HT-29 (cell line): ENCODE measurements around the gene CREBBP. TPM values are rescaled to one million over a fixed set of nuclear protein-coding genes. Genes with fewer than 3 reads are reported as not detected.

Experiments used
- DNase-seq: peaks from one replicate; pipeline ENCODE4 v3.0.0-alpha.2; 2015; ENCODE audit warnings: low spot score
- total RNA-seq: library from RNA; depleted of rRNA; stranded (reverse); fragments of >200 nt; shearing (Covaris generic); gene quantifications from 2 replicates; pipeline ENCODE4 v1.2.3, GENCODE V29; 2014

CREBBP gene
- total RNA-seq, 1 experiment from 2014 or later = 25.8 TPM

DNA sequence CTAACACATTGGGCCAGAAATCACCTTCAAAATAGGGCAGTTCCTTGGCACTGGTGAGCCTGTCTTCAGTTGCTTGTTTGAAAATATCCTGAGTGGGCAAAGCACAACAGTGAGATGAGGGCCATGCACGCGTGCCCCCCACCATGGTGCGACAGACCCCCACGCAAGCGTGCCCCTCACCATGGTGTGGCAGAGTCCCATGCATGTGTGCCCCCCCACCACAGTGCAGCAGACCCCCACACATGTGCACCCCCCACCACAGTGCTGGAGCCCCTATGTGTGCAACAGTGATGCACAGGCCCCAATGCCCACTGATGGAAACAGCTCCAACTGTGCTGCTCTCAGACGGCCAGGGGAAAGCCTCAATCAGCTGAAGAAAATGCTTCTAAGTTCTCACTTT, 144.4 kb downstream of the CREBBP start:
- DNase-seq = no peak

DNA sequence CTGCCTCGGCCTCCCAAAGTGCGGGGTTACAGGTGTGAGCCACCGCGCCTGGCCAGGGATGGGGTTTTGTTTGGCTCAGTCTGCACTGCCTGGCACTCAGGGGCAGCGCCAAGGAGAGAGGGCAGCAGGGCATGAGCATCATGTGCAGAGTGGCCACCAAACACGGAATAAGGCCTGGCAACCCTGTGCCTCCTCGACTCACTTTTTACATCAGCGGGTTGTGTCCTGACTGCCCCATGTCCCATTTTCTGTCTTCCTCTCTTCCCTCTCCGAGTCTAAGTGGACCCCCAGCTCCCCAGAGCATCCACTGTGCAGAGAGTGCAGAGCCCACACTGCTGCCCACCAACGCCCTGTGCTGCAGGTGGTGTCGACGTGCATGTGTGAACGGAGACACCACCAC, 145.0 kb downstream of the CREBBP start:
- no peak for DNase-seq

DNA sequence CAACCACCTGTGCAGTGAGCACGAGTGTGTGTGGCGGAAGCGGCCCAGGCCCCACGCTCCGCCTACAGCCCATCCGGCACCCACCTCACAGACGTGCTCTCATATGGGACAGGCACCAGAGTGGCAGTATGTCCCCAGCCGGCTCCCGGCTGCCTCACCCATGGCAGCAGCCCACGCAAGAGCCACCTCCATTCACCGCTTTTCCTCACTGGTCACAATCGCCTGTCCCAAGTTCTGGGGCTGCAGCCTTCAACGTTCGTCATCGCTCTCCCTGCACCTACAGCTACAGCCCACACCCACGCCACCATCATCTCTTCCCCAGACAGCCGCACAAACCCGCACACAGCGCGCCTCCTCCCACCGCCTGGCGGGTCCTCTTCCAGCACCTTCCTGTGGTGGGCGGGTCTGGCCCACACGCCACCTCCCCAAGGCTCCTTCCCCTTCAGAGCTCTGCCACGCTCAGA, 145.7 kb downstream of the CREBBP start:
- no peak for DNase-seq

DNA sequence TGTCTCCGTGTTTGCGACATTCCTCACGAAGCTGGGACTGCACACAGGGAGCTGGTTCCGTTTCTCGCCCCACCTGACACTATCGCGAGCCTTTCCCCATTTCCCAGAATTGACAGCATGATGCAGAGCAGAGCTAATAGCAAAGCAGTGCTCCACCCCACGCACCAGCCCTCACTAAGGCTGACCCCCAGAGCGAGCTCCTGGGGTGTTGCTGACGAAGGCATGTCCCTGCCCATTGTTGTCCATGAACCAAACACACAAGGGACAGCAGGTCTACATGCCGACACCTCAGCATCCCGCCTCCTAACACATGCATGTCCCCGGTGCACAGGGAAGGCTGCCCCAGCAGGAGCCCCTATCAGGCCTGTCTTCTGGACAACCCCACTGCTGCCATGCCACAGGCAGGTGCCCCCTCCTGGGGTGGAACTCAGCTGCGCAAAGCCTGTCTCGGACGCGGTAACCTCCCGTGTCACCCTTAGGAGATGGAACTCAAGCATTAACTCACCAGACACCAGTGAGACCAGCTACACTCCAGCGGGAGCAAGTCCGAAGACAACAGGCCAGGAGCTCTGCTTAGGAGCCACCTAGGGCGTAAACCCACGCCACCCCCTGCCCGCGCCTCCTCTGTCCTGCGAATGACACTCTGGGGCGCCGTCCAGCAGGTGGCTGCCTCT, 146.3 kb downstream of the CREBBP start:
- no peak for DNase-seq

DNA sequence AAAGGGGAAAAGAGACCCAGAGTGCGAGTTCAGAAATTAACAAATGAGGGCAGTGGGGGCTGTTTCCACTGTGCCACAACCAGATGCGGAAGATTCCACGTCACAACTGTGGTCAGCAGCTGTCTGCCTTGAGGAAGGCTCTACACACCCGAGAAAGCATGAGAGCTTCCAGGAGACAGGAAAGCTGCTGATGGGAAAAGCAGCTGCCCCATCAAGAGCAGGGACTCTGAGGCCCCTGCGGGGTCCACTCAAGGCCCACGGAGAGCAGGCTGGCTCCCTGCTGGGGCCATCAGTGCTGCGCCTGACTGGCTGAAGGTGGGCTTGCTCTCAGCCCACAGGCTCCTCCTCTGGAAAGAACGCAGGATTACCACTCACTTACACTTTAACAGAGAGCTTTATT, 148.3 kb downstream of the CREBBP start:
- no peak for DNase-seq

DNA sequence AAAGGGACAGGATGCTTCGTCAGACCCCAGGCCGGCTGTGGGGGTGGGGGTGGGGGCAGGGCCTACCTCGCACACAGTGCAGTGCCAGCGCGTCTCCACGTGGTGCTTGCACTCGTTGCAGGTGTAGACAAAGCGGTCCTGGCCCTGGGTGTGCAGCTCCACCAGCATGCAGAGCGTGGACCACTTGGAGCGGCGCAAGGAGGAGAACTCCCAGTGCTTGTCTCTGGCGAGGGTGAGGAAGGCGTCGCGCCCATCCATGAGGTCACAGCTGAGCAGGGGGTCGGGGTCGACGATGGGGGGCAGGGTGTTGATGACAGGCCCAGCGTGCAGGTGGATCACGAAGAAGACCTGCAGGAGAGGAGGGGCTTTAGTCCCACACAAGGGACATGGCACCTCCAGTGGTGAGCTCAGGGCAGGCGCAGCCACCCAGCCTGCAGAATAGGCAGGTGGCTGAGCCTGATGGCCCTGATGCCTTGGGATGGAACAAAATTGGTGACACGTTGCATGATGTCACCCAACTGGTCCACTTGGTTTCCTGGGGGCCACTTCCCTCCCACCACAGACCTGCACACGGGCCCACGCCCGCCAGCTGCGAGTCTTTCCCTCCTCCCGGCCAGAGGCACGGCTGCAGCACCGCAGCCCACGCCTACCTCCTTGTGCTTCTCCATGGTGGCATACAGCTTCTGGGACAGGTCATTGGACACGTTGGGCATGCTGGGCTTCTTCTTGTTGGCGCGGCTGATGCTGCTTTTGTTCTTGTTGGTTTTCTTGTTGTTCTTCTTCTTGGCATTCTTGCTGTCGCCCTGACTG, 149.2 kb downstream of the CREBBP start:
- no peak for DNase-seq

DNA sequence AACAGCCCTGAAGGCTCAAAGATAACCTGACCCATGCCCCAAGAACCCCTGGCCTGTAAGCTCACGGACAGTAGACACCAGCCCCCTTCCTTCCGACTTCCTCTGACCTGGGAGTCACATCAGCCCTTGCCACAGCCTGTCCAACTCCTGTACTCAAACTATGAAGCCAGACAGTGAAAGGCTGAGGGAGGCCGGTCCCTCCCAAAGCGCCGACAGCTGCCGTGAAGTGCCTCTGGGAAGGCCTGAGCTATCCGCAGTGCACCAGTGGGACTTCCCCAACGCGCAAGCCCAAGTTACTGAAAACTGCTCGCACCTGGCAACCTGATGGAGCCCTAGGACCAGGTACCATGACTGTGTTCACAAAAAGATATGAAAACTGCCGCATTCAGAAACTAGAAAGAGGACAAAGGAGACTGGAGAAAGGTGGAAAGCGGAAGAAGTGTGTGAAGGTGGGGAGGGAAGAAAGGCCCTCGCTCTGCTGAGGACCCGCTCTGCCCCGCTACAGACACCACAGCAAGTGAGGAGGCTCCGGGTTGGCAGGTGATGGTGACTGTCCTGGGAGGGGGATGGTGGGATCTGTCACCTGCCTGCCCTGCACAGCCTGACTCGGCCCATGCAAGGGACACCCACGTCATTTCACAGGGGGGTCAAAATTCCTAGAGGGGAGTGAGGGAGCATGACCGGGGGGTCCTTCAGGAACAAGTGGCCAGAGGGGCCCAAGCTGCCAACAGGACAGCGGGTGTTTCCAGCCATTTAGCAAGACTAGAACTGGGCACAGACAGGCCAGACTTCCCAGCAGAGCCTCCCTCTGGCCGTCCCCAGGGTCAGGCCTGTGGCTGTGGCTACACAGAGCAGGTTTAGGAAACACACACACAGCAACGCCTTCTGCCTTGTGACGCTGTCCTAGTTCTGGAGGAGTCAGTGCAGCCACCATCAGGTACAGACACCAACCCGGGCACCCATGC, 150.1 kb downstream of the CREBBP start:
- DNase-seq = no peak

DNA sequence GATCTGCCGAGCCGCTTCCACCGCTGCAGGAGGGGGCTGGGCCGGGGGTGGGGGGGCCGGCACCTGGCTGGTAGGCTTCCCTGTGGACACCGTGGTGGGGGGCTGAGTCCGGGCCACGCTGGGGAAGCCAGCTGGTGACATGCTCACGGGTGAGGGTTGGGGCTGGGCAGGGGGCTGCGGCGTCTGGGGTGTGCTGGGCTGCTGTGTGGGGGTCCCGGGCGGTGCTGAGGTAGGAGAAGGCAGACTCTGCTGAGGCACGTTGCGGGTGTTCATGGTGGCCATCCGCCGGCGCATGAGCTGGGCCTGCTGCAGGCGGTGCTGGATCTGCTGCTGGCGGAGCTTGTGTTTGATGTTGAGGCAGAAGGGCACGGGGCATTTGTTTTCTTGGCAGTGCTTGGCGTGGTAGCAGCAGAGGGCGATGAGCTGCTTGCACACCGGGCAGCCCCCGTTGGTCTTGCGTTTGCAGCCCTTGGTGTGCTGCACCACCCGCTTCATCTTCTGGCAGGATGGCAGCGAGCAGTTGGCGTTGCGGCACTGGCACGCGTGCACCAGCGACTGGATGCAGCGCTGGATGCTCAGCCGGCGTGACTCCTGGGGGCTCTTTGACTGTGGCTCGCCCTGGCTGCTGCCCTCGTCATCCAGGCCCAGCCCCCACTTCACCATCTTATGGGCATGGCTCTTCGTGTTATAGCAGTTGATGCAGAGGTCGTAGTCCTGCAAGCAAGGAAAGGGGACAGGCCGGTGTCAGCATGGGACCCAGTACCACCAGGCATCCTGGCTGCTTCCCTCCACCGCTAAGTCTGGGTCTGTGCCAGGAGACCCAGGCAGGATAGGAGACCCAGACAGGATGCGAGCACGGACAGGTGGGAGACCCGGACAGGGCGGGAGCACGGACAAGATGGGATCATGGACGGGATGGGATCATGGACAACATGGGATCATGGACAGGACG, 151.1 kb downstream of the CREBBP start:
- no peak for DNase-seq

DNA sequence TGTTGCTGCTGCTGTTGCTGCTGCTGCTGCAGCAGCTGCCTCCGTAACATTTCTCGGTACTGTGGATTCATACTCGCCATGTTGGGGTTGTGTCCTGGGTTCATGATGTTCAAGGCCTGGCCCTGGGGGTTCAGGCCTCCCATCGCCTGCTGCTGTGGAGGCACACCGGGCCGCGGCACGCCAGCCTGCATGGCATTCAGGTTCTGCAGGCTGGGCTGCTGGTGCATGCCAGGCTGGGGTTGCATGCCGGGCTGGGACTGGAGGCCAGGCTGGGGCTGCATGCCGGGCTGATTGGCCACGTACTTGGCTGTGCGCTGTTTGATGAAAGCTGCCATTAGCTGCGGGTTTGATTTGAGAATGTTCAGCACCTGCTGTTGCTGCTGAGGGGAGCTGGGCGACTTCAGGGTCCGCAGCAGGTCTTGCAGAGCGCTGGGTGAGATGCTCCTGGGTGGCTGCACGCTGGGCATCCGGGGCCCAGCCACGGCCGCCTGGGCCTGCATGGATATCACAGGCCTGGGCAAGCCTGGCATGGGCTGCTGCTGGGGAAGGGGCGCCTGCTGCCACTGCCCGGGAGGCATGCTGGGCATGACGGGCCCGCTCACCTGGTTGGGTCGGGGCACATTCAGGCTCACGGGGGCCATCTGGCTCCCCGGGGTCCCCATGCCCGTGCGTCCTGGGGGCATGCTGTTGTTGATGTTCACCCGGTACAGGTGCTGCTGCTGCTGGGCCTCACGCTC, 151.9 kb downstream of the CREBBP start:
- DNase-seq = no peak

DNA sequence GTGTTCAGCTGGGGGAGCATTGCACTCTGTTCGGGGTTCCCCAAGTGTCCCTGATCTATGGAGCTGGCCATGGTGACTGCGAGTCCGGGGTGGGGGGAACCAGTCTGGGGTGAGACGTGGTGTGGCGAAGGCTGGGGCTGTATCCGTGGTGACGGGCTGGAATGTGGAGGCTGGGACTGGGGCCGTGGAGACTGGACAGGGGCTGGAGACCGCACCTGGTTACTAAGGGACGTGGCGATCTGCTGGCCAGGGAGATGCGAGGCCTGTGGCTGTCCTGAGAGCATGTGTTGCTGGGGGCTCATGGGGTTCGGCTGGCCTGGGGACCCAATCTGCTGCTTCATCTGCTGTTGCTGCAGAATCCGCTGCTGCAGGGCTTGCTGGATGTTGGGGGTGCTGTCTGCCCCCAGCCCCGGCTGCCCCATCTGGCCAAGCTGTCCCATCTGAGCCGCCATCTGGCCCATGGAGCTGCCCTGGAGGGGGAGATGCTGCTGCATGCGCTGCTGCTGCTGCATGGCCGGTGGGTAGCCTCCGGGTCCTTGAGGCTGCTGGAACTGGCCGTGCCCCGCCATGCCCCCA, 152.6 kb downstream of the CREBBP start:
- DNase-seq = no peak

DNA sequence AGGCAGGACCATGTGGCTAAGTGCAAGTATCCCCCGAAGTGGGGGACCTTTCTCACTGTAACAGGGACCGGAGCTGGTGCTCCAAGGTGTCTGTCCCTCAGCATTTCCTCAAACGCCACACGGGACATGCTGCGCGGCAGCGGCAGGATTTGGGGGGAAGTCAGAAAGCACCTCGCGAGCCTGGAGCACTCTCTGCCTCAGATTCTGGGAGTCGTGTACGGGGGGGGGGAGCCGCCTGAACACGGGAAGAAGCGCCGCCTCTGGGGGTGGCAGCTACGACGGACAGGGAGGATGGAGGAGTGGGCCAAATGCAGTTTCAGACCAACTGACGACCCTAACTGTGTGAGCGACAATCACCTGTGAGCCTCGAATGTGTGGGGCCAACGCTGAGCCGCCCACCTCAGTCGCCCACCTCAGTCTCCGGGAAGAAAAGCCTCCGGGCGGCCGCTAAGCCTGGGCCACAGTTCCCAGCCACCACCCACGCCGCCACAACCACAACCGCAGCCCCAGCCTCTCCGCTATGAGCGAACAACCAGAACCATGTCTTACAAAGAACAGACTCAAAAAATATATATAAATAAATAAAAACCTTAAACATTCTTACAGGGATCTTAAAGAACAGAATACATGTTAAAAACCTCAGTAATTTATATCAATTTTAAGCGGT, 154.4 kb downstream of the CREBBP start:
- DNase-seq = no peak

DNA sequence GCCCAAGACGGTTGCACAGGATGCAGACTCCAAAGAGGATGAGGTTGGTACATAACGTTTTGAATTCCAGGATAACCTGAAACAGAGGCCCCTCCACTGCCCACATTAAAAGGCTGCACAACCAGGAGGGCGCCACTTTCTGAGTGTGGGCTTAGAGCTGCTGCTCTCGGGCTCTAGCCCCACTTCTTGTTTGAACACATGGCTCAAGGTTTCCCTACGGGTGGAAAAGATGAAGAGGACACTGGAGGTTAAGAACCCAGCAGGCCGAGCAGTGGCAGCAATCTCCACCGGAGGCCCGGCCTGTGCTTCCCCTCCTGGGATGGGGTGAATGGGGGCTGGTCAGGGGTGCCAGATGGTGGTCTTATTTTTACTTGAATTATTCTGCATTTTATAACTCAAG, 155.2 kb downstream of the CREBBP start:
- no peak for DNase-seq

DNA sequence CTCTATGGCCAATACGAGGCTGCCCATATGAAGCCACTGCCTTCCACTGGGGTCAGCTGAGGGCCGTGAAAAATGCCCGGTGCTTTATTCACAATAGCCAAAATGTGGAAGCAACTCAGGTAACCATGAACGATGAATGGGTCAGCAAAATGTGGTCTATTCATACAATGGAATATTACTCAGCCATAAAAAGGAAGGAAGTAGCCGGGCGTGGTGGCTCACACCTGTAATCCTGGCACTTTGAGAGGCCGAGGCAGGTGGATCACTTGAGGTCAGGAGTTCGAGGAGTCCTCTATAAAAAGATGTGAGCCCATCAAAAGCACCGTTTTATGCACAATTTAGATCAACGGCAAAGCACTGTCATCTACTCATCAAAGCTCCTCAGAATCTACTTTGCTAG, 158.0 kb downstream of the CREBBP start:
- no peak for DNase-seq

DNA sequence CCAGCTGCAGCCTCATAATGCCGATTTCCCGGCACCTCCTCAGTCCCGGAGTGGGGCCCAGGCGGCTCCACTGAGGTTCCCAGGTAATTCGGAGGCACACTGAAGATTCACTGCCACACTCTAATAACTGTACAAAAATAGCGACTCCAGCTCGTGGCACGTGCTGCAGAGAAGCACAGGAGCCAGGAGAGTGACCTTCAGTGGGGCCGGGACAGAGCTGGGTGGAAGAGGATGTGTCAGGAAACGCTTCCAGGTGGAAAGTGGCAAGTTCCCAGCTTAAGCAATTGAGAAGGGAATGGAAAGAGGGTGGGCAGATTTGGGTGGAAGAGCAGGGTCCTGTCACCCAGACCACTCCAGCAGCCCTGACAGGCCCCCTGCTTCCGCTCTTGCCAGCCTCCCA, 160.1 kb downstream of the CREBBP start:
- DNase-seq = no peak

DNA sequence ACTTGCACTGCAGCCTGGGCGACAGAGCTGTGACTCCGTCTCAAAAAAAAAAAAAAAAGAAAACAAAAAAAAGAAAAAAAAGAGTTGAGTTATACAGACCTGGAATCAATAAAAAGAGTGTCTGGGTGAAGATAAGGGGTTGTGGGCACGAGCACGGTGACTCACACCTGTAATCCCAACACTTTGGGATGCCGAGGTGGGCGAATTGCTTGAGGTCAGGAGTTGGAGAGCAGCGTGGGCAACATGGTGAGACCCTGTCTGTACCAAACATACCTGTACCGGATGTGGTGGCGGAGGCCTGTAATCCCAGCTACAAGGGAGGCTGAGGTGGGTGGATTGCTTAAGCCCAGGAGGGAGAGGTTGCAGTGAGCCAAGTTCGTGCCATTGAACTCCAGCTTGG, 161.9 kb downstream of the CREBBP start:
- DNase-seq = no peak

DNA sequence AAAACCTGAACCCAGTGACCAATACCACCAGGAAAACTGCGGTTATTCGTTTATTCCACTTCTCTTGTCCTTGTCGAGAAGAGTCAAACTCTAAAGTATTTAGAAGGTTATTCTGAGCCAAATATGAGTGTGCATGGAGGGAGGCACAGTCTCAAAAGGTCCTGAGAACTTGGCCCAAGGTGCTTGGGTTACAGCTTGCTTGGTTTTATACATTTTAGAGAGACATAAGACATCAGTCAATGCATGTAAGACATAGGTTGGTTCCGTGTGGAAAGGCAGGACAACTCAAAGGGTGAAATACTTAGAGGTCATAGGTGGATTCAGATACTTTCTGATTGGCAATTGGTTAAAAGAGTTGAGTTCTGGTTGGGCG, 162.5 kb downstream of the CREBBP start:
- DNase-seq = no peak

DNA sequence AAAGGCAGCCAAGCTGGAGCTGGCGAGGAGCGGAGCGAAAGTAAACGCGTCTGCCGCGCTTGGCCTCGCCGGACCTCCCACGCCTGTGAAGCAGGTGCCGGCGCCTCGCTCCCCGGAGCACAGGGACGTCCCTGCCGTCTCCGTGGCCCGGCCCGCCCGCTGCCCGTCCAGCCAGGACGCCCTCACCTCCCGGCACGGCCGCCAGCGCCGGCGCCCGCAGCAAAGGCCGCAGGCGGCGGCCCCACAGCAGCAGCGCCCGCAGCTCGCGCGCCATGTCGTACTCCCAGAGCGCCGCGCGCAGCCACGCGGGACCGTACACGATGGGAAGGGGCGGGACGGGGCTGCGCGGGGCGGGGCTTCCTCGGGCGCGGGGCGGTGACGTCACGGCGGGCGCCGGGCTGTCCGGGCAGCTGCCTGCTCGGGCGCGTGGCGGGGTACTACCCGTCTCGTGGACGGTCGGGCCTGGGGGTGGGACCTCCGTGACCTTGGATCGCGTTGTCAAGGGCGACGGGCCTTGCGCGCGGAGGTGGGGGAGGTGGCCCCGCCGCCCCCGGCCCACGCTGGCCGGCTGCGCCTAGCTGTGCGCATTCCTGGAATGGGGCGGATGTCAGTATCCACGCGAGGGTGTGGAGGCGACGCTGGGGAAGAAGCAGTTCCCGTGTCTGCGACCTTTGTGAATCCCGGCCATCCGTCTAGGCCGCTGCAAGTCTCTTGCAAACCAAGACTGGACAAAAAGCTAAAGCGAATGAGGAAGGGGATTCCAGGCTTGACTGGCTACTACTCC, 163.1 kb downstream of the CREBBP start, which contains the start of gene TRAP1:
Gene TRAP1 (minus strand): TSS at position 290 of the 784 bp plus-strand sequence. CDS start 16 bp downstream, at position 274.
- peak; percentile 77 for DNase-seq

DNA sequence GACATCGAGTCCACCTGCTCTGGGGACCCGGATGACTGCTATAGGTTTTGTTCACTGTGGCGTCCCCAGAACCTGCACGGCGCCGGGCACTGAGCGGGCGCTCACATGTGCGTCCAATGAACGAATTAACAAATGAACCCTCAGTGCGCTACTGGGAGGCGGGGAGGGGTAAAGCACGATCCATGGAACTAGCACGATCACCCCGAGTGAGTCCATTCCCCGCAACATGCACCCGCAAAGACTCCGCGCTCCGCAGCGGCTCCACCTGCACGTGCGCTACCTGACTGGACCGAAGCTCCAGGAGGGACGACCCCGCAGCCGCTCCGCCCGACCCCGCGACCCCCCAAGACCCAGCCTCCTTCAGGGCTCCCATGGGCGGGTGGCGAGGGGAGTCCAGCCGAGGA, 163.7 kb downstream of the CREBBP start:
- peak; percentile 43 for DNase-seq
